ENCODE measurements around the gene SLC46A1.

DNA sequence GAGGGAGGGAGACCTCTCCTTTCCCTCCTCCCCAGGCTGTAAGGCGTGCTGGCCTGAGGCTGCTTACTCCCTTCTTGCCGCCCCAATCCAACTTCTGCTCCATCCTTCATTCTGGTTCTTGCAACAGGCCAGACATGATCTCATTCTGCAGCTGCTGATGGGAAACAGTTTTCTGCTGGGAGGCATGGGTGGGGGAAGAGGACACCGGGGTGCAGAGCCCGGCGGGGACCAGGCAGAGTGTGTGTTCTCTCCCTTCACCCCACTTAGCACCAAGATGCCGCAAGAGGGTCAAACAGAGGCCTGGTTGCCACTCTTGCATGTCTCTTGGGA is 33.1 kb downstream of the SLC46A1 start:
- TF ChIP-seq, protein P1, sequence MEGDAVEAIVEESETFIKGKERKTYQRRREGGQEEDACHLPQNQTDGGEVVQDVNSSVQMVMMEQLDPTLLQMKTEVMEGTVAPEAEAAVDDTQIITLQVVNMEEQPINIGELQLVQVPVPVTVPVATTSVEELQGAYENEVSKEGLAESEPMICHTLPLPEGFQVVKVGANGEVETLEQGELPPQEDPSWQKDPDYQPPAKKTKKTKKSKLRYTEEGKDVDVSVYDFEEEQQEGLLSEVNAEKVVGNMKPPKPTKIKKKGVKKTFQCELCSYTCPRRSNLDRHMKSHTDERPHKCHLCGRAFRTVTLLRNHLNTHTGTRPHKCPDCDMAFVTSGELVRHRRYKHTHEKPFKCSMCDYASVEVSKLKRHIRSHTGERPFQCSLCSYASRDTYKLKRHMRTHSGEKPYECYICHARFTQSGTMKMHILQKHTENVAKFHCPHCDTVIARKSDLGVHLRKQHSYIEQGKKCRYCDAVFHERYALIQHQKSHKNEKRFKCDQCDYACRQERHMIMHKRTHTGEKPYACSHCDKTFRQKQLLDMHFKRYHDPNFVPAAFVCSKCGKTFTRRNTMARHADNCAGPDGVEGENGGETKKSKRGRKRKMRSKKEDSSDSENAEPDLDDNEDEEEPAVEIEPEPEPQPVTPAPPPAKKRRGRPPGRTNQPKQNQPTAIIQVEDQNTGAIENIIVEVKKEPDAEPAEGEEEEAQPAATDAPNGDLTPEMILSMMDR (IDR thresholded peaks at IDR 0.05), result no peak
- no peak for TF ChIP-seq POLR2A (IDR thresholded peaks at IDR 0.05)
